GM12878 (cell line): ENCODE data around the gene NRSN2. TPM values are rescaled to one million over a fixed set of nuclear protein-coding genes. Genes with fewer than 3 reads are reported as not detected.

ENCODE experiments used
- ATAC-seq: fragments of 200-7000 bp; cut with Tn5 transposase; 3 replicates; pipeline ENCODE4 v1.9.1; 2020; ENCODE audit warnings: mild to moderate bottlenecking, moderate library complexity
- BruUV-seq: library from RNA; stranded (reverse); fragments of 400-500 nt; replicated peaks from 2 replicates; lab custom pipeline; 2021; lab: Mats Ljungman, UMichigan
- CTCF ChIA-PET: fragments of 300-600 bp; sonication (Branson Sonifier 250); formaldehyde crosslinking; extraction: SDS; loops from one replicate; lab custom pipeline; 2021; ENCODE audit warnings: inconsistent platforms; lab: Yijun Ruan, JAX
- POLR2A ChIA-PET: fragments of 350-600 bp; formaldehyde crosslinking; extraction: SDS; loops from one replicate; lab custom pipeline; 2021; ENCODE audit warnings: inconsistent platforms; lab: Charles Lee
- RAD21 ChIA-PET: fragments of 300-600 bp; sonication (Branson Sonifier 250); formaldehyde crosslinking; loops from one replicate; lab custom pipeline; 2023; ENCODE audit warnings: antibody characterized with exemption; ENCODE audit not compliant: unreplicated experiment; lab: Charles Lee
- SMC1A ChIA-PET: fragments of 300-600 bp; sonication (Branson Sonifier 250); formaldehyde crosslinking; loops from one replicate; lab custom pipeline; 2023; ENCODE audit not compliant: unreplicated experiment, uncharacterized antibody; lab: Charles Lee
- DNase-seq: peaks from one replicate; pipeline ENCODE4 v3.0.0-alpha.2; 2011; ENCODE audit warnings: low read depth, low spot score
- FAIRE-seq: peaks from 3 replicates; lab custom pipeline; 2011; peaks lifted over from hg19 to GRCh38; lab: Jason Lieb, UNC
- H2AFZ ChIP-seq: 2 replicates; pipeline ENCODE4 v1.6.0; 2011; ENCODE audit warnings: low read depth, low read length, control low read depth; ENCODE audit not compliant: control insufficient read depth
- H3K27ac ChIP-seq: 2 replicates; pipeline ENCODE4 v1.5.1; 2011; ENCODE audit warnings: control low read depth; ENCODE audit not compliant: control insufficient read depth, insufficient read depth
- H3K27me3 ChIP-seq, 2 experiments: replicated peaks in 1 of 2; 2 replicates each; pipeline versions ENCODE4 v1.6.0 to v1.6.1; 2011; ENCODE audit warnings: low read length in 1 of 2; ENCODE audit not compliant: control insufficient read depth in 2 of 2, insufficient read depth in 2 of 2
- H3K36me3 ChIP-seq, 2 experiments: 2 replicates each; pipeline ENCODE4 v1.5.1; 2011; ENCODE audit warnings: low read length in 1 of 2; ENCODE audit not compliant: control insufficient read depth in 2 of 2, insufficient read depth in 2 of 2
- H3K4me1 ChIP-seq: 2 replicates; pipeline ENCODE4 v1.6.1; 2011; ENCODE audit warnings: mild to moderate bottlenecking, low read length, moderate library complexity, mixed read lengths; ENCODE audit not compliant: control insufficient read depth, insufficient read depth
- H3K4me2 ChIP-seq: 2 replicates; pipeline ENCODE4 v1.6.0; 2011; ENCODE audit warnings: control low read depth; ENCODE audit not compliant: control insufficient read depth, insufficient read depth
- H3K4me3 ChIP-seq: fragments of 200-600 bp; sonication (generic); 2 replicates; pipeline ENCODE4 v1.5.1; 2016
- H3K79me2 ChIP-seq: 2 replicates; pipeline ENCODE4 v1.6.0; 2011; ENCODE audit warnings: low read length; ENCODE audit not compliant: control insufficient read depth, insufficient read depth
- H3K9ac ChIP-seq: 2 replicates; pipeline ENCODE4 v1.8.0; 2011; ENCODE audit warnings: low read length, control low read depth, mixed read lengths; ENCODE audit not compliant: control insufficient read depth, insufficient read depth
- H3K9me3 ChIP-seq: replicated peaks from 3 replicates; pipeline ENCODE4 v1.5.1; 2011; ENCODE audit warnings: mild to moderate bottlenecking, low read length; ENCODE audit not compliant: control insufficient read depth, insufficient read depth
- H4K20me1 ChIP-seq: 2 replicates; pipeline ENCODE4 v1.6.0; 2011; ENCODE audit not compliant: control insufficient read depth, insufficient read depth
- MEF2A ChIP-seq: IDR thresholded peaks from 2 replicates; pipeline ENCODE4 v1.6.1; 2011; ENCODE audit warnings: low read depth, mild to moderate bottlenecking, low read length, moderate library complexity; ENCODE audit not compliant: insufficient read depth
- POLR2A ChIP-seq: IDR thresholded peaks from 2 replicates; pipeline ENCODE4 v1.6.1; 2011; ENCODE audit warnings: low read depth, mild to moderate bottlenecking, low read length
- RELB ChIP-seq: fragments of 450-650 bp; IDR thresholded peaks from 2 replicates; pipeline ENCODE4 v1.6.1; 2017; ENCODE audit warnings: low read depth, mild to moderate bottlenecking, moderate library complexity
- whole genome bisulfite sequencing: methylation state at CpG from one replicate; pipeline ENCODE4 v1.1.6; 2016; ENCODE audit warnings: low lambda C conversion rate; ENCODE audit not compliant: insufficient replicate concordance, insufficient coverage; ENCODE audit errors: missing lambda C conversion rate; 5-methylcytosine and 5-hydroxymethylcytosine counted together
- in situ Hi-C: fragments of 300-500 bp; cut with MboI; formaldehyde crosslinking; loops from 9 replicates; pipeline ENCODE4 v1.14.3; 2018; ENCODE audit warnings: mixed read lengths
- intact Hi-C: fragments of 100-400 bp; cut with micrococcal nuclease; formaldehyde crosslinking; loops from one replicate; pipeline ENCODE4 v1.14.2; 2022; ENCODE audit not compliant: unreplicated experiment
- polyA plus RNA-seq, 11 experiments: library from polyadenylated mRNA; depleted of rRNA in 4 of 11; unstranded in 6 of 11; stranded (reverse) in 5 of 11; fragments of >200 nt; fragmentation: Nextera tagmentation in 4 of 11; fragmentation: Illumina TruSeq in 1 of 11; extraction: Ambion mirVana in 4 of 11; extraction: Trizol in 1 of 11; gene quantifications; 1 replicate in 1 of 11; 2 replicates in 10 of 11; pipeline versions ENCODE4 v1.2.1 to v1.2.3, GENCODE V29; 2011 to 2016; ENCODE audit warnings: inconsistent platforms in 2 of 11, missing spikeins in 2 of 11, low read depth in 1 of 11
- total RNA-seq, 4 experiments: library from RNA; depleted of rRNA in 3 of 4; stranded (reverse); fragments of >200 nt in 3 of 4; fragmentation: Illumina TruSeq in 1 of 4; extraction: Trizol in 1 of 4; gene quantifications; 2 replicates each; pipeline versions ENCODE4 v1.2.1 to v1.2.3, GENCODE V29; 2013 to 2021

Gene NRSN2
- total and polyA plus RNA-seq, 10 of the 15 experiments (the other 5 are each of a cell fraction or from before 2014, with no cell fraction given) = 6.2 to 32.4 (median 13.0) TPM

- BruUV-seq = no TSS peak
- peaks cover 4% of the 10 kb centered on the region for H4K20me1 ChIP-seq
- H3K9me3 ChIP-seq = no peaks in the 10 kb centered on the region
- no peak overlapping the region for H3K27ac ChIP-seq
- no peak overlapping the region for H3K4me3 ChIP-seq
- H3K4me2 ChIP-seq = no peak overlapping the region
- no peak for ATAC-seq
- no peaks in the 10 kb centered on the region; a peak in 1 of 4 replicates for H3K36me3 ChIP-seq
- no peak for DNase-seq
- H3K4me1 ChIP-seq = peaks cover 15% of the 10 kb centered on the region
- intact Hi-C loops = loop anchor here (1.0 to 5.0 kb wide), 2 partner anchors 63 to 121 kb away; no protein-coding TSS in a partner anchor
- RAD21 ChIA-PET = interaction anchor here (1.4 to 3.5 kb wide), 7 partner anchors 48 to 122 kb away, joined by 4 to 19 read pairs (median 6); no protein-coding TSS in a partner anchor
- TF ChIP-seq MEF2A = no peak
- TF ChIP-seq POLR2A = 0 out of 2 replicates have a peak, but pooled peaks have one; percentile 4
- no peak for TF ChIP-seq RELB
- TF ChIP-seq, all 136 proteins: peak for 1
- ChIA-PET SMC1A (interaction anchor here (0.8 to 3.9 kb wide), 8 partner anchors 14 to 127 kb away, joined by 3 to 28 read pairs (median 6); no protein-coding TSS in a partner anchor), POLR2A (interaction anchor here (0.9 kb wide), 1 partner anchor 17 kb away, joined by 3 read pairs; the partner anchor contains the start of gene NRSN2), CTCF (interaction anchor here (0.6 to 4.6 kb wide), 22 partner anchors 10 to 192 kb away, joined by 3 to 59 read pairs (median 6); partner anchors contain the start of genes DEFB132 and NRSN2)
- no peak overlapping the region for H3K9ac ChIP-seq
- in situ Hi-C loops = loop anchor here (5.0 kb wide), 1 partner anchor 118 kb away; no protein-coding TSS in a partner anchor
- no peak for FAIRE-seq
- H2AFZ ChIP-seq = no peak overlapping the region
- peaks cover 11% of the 10 kb centered on the region for H3K79me2 ChIP-seq
- H3K27me3 ChIP-seq = no peaks in the 10 kb centered on the region
- 60% methylated on average over 4 of the region's 4 CpGs for WGBS
These were observed 17.1 kb upstream of the NRSN2 start for GRCh38 chr20:329851-330232.
